AG04450 (cell line): ENCODE measurements around the gene ARHGAP42. TPM values are rescaled to one million over a fixed set of nuclear protein-coding genes. Genes with fewer than 3 reads are reported as not detected.

Source experiments
- CTCF ChIA-PET: fragments of 300-600, 350-600 bp; formaldehyde crosslinking; extraction: SDS; loops from one replicate; lab custom pipeline; 2022; ENCODE audit warnings: antibody characterized with exemption, inconsistent platforms; lab: Charles Lee
- POLR2A ChIA-PET: fragments of 350-600 bp; formaldehyde crosslinking; extraction: SDS; loops from one replicate; lab custom pipeline; 2021; ENCODE audit warnings: antibody characterized with exemption, inconsistent platforms; lab: Yijun Ruan, JAX
- DNase-seq: peaks from one replicate; pipeline ENCODE4 v3.0.0-alpha.2; 2011; ENCODE audit warnings: low read depth, low spot score
- H3K27ac ChIP-seq: one replicate; pipeline ENCODE4 v1.5.1; 2012; ENCODE audit warnings: low read depth, low read length, control low read depth
- H3K27me3 ChIP-seq: one replicate; pipeline ENCODE4 v1.6.0; 2012; ENCODE audit warnings: low read length; ENCODE audit not compliant: control insufficient read depth, insufficient read depth
- H3K4me3 ChIP-seq: 2 replicates; pipeline ENCODE4 v1.5.1; 2011; ENCODE audit warnings: mild to moderate bottlenecking, low read depth, low read length, control low read depth
- H3K9me3 ChIP-seq: 2 replicates; pipeline ENCODE4 v1.5.1; 2012; ENCODE audit warnings: low read length; ENCODE audit not compliant: control insufficient read depth, insufficient read depth
- polyA plus RNA-seq: library from polyadenylated mRNA; depleted of rRNA; stranded (reverse); fragments of >200 nt; gene quantifications from 2 replicates; pipeline ENCODE4 v1.2.3, GENCODE V29; 2011
- TF ChIP-seq, protein P1 (sequence below): IDR thresholded peaks from 2 replicates; pipeline ENCODE4 v1.5.1; 2011; ENCODE audit warnings: low read depth, low read length, control low read depth, inconsistent platforms

ARHGAP42 gene
- polyA plus RNA-seq, 1 experiment: 9.0 TPM

DNA sequence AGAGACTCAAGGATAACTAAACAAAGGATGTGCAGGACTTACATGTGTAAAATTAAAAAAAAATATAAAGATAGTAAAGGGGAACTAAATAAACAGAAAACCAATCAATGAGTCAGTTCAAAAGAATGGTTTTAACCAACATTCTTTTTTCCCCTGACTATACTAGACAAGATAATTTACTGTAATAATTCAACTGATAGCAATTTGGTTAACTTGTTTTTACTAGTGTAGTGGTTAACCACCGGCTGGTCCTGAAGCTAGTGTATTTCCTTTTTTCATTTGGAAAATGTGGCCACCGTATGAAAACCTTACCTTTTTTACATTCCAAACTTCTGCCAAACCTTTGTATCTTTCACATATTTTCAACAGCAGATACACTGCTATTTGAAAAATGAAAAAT is 123.1 kb downstream of the ARHGAP42 start:
- ChIA-PET CTCF (interaction anchor here (0.7 to 2.3 kb wide), 2 partner anchors 11 to 129 kb away, joined by 3 to 6 read pairs; no protein-coding TSS in a partner anchor), POLR2A (no interaction called here)
- Histone ChIP-seq H3K27ac (no peak overlapping the region), H3K27me3 (no peaks in the 10 kb centered on the region), H3K9me3 (no peaks in the 10 kb centered on the region), H3K4me3 (no peak overlapping the region)
- no peak for DNase-seq
- TF ChIP-seq, protein P1, sequence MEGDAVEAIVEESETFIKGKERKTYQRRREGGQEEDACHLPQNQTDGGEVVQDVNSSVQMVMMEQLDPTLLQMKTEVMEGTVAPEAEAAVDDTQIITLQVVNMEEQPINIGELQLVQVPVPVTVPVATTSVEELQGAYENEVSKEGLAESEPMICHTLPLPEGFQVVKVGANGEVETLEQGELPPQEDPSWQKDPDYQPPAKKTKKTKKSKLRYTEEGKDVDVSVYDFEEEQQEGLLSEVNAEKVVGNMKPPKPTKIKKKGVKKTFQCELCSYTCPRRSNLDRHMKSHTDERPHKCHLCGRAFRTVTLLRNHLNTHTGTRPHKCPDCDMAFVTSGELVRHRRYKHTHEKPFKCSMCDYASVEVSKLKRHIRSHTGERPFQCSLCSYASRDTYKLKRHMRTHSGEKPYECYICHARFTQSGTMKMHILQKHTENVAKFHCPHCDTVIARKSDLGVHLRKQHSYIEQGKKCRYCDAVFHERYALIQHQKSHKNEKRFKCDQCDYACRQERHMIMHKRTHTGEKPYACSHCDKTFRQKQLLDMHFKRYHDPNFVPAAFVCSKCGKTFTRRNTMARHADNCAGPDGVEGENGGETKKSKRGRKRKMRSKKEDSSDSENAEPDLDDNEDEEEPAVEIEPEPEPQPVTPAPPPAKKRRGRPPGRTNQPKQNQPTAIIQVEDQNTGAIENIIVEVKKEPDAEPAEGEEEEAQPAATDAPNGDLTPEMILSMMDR: no peak

DNA sequence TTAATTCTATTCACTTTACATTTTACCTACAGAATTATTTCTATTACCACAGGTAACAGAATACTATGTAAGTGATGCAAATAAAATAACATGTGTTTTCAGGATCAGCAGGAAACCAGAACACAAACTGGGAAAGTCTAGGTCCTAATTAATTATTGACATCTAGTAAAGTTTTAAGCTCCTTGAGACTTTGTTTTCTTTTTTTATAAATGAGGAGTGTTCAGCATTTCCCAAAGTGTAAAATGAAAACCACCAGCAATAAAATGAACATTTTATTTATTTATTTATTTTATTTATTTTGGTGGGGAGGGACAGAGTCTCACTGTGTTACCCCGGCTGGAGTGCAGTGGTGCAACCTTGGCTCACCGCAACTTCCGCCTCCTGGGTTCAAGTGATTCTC is 123.6 kb downstream of the ARHGAP42 start:
- TF ChIP-seq, protein P1: no peak
- H3K27ac ChIP-seq: no peak overlapping the region
- no peaks in the 10 kb centered on the region for H3K27me3 ChIP-seq
- H3K4me3 ChIP-seq: no peak overlapping the region
- ChIA-PET POLR2A (no interaction called here), CTCF (interaction anchor here (2.3 kb wide), 1 partner anchor 129 kb away, joined by 6 read pairs; no protein-coding TSS in a partner anchor)
- DNase-seq: no peak
- H3K9me3 ChIP-seq: no peaks in the 10 kb centered on the region

DNA sequence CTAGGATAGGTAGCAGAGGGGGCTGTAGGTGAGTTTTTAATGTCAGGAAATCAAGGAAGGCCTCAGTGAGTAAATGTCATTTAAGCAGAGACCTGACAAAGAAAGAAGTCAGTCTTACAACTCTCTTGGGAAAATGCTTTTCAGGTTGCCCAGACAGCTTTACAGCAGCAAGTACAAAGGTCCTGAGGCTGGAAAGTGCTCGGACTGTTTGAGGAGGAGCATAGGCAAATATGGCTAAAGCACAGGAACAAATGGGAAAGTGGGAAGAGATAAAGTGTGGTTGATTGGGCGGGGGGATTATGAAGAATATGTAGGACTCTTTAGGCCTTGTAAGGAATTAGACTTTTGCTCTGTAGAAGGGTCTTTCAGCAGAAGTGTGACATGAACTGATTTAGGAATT is 125.4 kb downstream of the ARHGAP42 start:
- Histone ChIP-seq H3K27me3 (no peaks in the 10 kb centered on the region), H3K9me3 (no peaks in the 10 kb centered on the region), H3K27ac (no peak overlapping the region), H3K4me3 (no peak overlapping the region)
- TF ChIP-seq, protein P1: no peak
- DNase-seq: no peak
- POLR2A ChIA-PET: no interaction called here
- CTCF ChIA-PET: no interaction called here

DNA sequence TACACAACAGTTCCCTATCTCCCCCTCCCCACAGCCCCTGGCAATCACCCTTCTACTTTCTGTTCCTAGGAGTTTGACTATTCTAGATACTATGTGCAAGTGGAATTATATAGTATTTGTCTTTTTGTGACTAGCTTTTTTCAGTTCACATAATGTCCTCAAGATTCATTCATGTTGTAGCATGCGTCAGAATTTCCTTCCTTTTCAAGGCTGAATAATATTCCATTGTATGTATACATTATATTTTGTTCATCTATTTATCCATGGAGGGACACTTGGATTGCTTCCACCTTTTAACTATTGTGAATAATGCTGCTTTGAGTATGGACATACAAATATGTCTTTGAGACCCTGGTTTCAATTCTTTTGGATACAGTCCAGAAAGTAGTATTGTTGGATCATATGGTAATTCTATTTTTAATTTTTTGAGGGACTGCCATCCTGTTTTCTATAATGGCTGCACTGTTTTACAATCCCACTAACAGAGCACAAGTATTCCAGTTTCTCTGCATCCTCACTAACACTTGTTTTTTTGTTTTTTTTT is 128.8 kb downstream of the ARHGAP42 start:
- no peak for DNase-seq
- H3K27ac ChIP-seq: no peak overlapping the region
- no peak overlapping the region for H3K4me3 ChIP-seq
- H3K9me3 ChIP-seq: no peaks in the 10 kb centered on the region
- ChIA-PET POLR2A (no interaction called here), CTCF (no interaction called here)
- H3K27me3 ChIP-seq: no peaks in the 10 kb centered on the region
- TF ChIP-seq, protein P1: no peak

DNA sequence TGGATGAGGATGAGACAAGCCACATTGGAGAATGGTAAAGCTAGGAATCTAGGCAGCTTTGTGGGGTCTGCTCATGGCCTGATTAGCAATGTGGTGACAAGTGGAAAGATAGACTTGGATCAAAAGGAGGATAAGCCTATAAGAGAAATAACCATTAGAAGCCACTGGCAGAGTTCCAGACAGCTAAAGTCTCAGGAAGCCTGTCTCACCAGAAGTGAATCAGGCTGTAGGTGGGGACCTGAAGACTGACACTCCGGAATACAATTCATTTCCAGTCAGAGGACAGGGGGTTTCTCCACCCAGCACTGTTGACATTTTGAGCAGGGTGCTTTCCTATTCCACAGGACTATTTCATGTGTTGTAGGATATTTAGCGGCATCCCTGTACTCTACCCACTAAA is 129.7 kb downstream of the ARHGAP42 start:
- Histone ChIP-seq H3K9me3 (no peaks in the 10 kb centered on the region), H3K4me3 (no peak overlapping the region), H3K27ac (no peak overlapping the region), H3K27me3 (no peaks in the 10 kb centered on the region)
- TF ChIP-seq, protein P1: no peak
- ChIA-PET POLR2A (interaction anchor here (0.5 kb wide), 1 partner anchor 754 kb away, joined by 3 read pairs; no protein-coding TSS in a partner anchor), CTCF (interaction anchor here (1.1 kb wide), 1 partner anchor 240 kb away, joined by 3 read pairs; no protein-coding TSS in a partner anchor)
- no peak for DNase-seq
